H1 (cell line): ENCODE data around the gene ULK1. TPM values are rescaled to one million over a fixed set of nuclear protein-coding genes. Genes with fewer than 3 reads are reported as not detected.

Experiments
- BACH1 ChIP-seq: IDR thresholded peaks from 2 replicates; pipeline ENCODE4 v1.6.1; 2012; ENCODE audit warnings: low read length, improper control_type of control experiment
- CBX8 ChIP-seq: fragments of 300-800, 300-1000 bp; sonication (generic); IDR thresholded peaks from 2 replicates; pipeline ENCODE4 v1.7.1; 2016; ENCODE audit warnings: low read depth, low read length, borderline replicate concordance
- EGR1 ChIP-seq: IDR thresholded peaks from 2 replicates; pipeline ENCODE4 v1.6.1; 2011; ENCODE audit warnings: low read depth, low read length, borderline replicate concordance
- MAFK ChIP-seq: IDR thresholded peaks from 2 replicates; pipeline ENCODE4 v1.6.1; 2012; ENCODE audit warnings: low read depth, mild to moderate bottlenecking, improper control_type of control experiment, low read length
- RFX5 ChIP-seq: IDR thresholded peaks from 2 replicates; pipeline ENCODE4 v1.6.1; 2011; ENCODE audit warnings: low read depth, low read length, improper control_type of control experiment, borderline replicate concordance
- polyA plus RNA-seq, 7 experiments: library from polyadenylated mRNA; depleted of rRNA in 3 of 7; stranded (reverse) in 5 of 7; unstranded in 2 of 7; fragments of >200 nt in 5 of 7; fragments of 200-250 nt in 2 of 7; gene quantifications; 1 replicate in 5 of 7; 2 replicates in 1 of 7; 4 replicates in 1 of 7; pipeline versions ENCODE4 v1.2.1 to v1.2.3, GENCODE V29; 2011 to 2013; ENCODE audit warnings: missing spikeins in 2 of 7, mixed read lengths in 2 of 7
- total RNA-seq: library from RNA; stranded (reverse); fragmentation: NEBNext Ultra II Directional; extraction: Animal tissue kit (Norgen Biotek cat#: 25700); gene quantifications from 2 replicates; pipeline ENCODE4 v1.2.1, GENCODE V29; 2021

The ULK1 gene
- total and polyA plus RNA-seq, 2 of the 8 experiments (the other 6 are each of a cell fraction or from before 2014, with no cell fraction given): 13.0 to 44.1 TPM

DNA sequence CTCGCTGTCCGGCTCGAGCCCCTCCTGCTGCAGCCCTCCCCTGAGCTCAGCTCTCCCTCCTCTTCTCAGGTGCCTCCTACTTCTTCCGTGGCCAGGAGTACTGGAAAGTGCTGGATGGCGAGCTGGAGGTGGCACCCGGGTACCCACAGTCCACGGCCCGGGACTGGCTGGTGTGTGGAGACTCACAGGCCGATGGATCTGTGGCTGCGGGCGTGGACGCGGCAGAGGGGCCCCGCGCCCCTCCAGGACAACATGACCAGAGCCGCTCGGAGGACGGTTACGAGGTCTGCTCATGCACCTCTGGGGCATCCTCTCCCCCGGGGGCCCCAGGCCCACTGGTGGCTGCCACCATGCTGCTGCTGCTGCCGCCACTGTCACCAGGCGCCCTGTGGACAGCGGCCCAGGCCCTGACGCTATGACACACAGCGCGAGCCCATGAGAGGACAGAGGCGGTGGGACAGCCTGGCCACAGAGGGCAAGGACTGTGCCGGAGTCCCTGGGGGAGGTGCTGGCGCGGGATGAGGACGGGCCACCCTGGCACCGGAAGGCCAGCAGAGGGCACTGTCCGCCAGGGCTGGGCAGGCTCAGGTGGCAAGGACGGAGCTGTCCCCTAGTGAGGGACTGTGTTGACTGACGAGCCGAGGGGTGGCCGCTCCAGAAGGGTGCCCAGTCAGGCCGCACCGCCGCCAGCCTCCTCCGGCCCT lies 43.4 kb upstream of the ULK1 start (continued):
- TF ChIP-seq RFX5 (no peak), BACH1 (no peak), MAFK (no peak), CBX8 (no peak), EGR1 (no peak)
